ENCODE measurements around the gene DDR1.
"Not testable (repeated sequence)": the region's sequence is repeated elsewhere in the genome, so short reads cannot be mapped to it uniquely, and the experiment has no call there.

DDR1 gene

DNA sequence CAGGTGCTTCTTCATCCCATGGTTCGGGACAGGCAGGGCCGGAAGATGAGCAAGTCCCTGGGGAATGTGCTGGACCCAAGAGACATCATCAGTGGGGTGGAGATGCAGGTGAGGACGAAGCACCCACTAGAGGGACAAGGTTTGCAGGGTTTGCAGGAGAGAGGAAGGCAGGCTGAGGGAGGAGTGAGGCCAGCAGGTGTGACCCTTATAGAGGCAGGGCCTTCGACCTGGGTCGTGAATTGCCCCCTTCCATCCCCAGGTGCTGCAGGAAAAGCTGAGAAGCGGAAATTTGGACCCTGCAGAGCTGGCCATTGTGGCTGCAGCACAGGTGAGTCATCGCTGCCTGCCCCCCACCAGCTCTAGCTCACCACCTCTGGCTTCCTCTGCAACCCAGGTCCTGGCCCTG is 38.1 kb downstream of the DDR1 start:
- H3K4me3 ChIP-seq (replicated peaks; ENCODE audit: low read depth, low read length) = no peak overlapping the region
- no peak for DNase-seq (ENCODE audit: low read depth)
- TF ChIP-seq, protein P1, sequence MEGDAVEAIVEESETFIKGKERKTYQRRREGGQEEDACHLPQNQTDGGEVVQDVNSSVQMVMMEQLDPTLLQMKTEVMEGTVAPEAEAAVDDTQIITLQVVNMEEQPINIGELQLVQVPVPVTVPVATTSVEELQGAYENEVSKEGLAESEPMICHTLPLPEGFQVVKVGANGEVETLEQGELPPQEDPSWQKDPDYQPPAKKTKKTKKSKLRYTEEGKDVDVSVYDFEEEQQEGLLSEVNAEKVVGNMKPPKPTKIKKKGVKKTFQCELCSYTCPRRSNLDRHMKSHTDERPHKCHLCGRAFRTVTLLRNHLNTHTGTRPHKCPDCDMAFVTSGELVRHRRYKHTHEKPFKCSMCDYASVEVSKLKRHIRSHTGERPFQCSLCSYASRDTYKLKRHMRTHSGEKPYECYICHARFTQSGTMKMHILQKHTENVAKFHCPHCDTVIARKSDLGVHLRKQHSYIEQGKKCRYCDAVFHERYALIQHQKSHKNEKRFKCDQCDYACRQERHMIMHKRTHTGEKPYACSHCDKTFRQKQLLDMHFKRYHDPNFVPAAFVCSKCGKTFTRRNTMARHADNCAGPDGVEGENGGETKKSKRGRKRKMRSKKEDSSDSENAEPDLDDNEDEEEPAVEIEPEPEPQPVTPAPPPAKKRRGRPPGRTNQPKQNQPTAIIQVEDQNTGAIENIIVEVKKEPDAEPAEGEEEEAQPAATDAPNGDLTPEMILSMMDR (IDR thresholded peaks at IDR 0.05; ENCODE audit: low read length, missing control alignments) = no peak

DNA sequence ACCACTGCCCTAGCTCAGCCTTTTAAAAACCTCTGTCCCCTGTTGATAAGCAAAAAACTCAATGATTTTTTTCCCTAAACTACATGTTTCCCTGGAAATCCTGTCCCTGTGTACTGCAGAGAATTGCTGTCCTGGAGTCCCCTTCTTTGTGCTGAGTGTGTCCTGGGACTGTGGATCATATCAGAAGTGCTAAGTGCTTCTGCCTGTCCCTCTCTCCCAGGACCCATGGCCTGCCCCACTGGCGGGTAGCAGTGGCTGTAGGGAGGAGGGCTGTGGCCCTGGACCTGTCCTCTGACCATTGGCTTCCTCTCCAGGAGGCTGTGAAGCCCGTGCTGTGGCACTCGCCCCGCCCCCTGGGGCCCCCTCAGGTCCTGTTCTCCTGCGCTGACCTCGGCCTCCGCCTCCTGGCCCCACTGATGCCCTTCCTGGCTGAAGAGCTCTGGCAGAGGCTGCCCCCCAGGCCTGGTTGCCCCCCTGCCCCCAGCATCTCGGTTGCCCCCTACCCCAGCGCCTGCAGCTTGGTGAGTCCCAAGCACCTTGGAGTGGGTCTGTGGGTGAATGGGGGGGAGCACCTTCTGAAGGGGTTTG is 39.8 kb downstream of the DDR1 start:
- not testable (repeated sequence) for DNase-seq (ENCODE audit: low read depth); H3K4me3 ChIP-seq (replicated peaks; ENCODE audit: low read depth, low read length)

DNA sequence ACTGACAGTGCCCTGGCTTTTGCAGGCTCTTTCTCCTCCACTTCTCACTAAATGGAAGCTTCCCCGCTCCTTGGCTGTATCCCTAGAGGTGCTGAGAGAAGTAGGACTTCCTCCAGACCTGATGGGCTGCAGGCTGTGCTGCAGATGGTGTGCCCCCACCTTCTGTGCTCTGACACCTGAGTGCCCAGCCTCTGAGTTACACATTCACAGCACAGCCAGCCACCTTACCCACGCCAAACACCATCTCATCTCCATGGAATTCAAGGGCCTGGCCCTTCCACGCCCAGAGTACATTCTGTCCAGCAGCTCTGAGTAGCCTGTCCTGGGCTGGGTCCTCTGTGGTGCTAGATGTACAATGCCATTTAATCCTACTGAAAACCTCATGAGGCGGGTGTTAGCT is 42.3 kb downstream of the DDR1 start:
- H3K4me3 ChIP-seq (replicated peaks; ENCODE audit: low read depth, low read length) = no peak overlapping the region
- TF ChIP-seq, protein P1 (IDR thresholded peaks at IDR 0.05; ENCODE audit: low read length, missing control alignments) = no peak
- no peak for DNase-seq (ENCODE audit: low read depth)

DNA sequence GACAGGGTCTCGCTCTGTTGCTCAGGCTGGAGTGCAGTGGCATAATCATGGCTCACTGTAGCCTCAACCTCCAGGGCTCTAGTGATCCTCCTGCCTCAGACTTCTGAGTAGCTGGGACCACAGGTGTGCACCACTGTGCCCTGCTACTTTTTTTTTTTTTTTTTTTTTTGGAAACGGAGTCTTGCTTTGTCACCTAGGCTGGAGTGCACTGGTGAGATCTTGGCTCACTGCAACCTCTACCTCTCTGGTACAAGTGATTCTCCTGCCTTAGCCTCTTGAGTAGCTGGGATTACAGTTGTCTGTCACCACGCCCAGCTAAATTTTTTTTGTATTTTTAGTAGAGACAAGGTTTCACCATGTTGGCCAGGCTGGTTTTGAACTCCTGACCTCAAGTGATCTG is 42.8 kb downstream of the DDR1 start:
- H3K4me3 ChIP-seq (replicated peaks; ENCODE audit: low read depth, low read length); DNase-seq (ENCODE audit: low read depth): not testable (repeated sequence)

DNA sequence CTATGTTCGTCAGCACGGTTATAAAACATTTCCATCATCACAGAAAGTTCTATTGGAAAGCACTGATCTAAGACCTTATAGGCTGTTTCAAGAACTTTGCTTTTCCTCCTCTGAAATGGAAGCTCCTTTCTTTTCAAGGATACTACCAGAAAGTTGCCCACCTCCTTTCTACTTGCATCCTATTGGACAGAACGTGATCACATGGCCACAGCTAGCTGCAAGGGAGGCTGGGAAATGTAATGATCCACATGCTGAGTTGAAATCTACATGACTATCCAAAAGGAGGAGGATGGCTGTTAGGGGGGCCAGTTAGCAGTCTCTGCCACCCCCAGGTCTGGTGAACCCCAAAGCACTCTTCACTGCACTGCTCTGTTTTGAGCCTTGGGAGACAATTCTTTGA is 44.4 kb downstream of the DDR1 start:
- DNase-seq (ENCODE audit: low read depth) = no peak
- no peak overlapping the region for H3K4me3 ChIP-seq (replicated peaks; ENCODE audit: low read depth, low read length)
- TF ChIP-seq, protein P1 (IDR thresholded peaks at IDR 0.05; ENCODE audit: low read length, missing control alignments) = no peak

DNA sequence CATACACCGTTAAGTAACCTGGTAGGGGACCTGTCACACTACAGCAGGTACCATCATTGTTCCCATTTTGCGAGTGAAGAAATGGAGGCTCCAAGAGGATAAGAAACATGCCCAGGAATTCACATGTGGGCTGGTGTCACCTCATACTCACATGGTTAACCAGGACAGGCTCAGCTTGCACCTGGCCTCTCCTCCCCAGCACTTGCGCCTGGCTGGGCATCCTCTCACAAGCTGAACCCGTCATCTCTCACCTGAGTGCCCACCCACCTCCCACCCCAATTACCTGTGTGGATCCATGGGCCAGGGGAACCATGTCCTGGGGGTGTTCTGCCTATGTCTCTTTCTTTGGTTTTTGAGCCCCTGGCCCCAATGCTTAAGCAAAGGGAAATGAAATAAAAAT is 46.2 kb downstream of the DDR1 start:
- H3K4me3 ChIP-seq (replicated peaks; ENCODE audit: low read depth, low read length) = no peak overlapping the region
- no peak for DNase-seq (ENCODE audit: low read depth)
- TF ChIP-seq, protein P1 (IDR thresholded peaks at IDR 0.05; ENCODE audit: low read length, missing control alignments) = no peak

DNA sequence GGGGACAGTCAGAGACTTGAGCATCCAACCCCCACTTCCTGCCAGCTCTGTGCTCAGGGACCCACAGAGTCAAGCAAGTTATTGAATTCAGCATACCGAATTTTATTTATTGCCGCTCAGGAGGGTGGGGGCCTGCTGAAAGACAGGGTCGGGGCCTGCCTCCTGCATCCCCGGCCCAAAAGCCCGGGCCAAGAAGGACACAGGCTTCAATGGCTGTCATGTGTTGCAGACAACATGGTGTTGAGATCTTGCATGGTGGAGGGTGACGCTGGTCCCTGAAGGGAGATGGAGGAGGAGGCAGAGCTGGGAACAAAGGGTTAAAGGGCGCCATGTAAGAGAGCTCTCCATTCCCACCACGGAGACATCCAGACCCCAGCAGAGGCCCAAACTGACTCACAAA is 47.0 kb downstream of the DDR1 start:
- DNase-seq (ENCODE audit: low read depth) = no peak
- TF ChIP-seq, protein P1 (IDR thresholded peaks at IDR 0.05; ENCODE audit: low read length, missing control alignments) = no peak
- H3K4me3 ChIP-seq (replicated peaks; ENCODE audit: low read depth, low read length) = no peak overlapping the region

DNA sequence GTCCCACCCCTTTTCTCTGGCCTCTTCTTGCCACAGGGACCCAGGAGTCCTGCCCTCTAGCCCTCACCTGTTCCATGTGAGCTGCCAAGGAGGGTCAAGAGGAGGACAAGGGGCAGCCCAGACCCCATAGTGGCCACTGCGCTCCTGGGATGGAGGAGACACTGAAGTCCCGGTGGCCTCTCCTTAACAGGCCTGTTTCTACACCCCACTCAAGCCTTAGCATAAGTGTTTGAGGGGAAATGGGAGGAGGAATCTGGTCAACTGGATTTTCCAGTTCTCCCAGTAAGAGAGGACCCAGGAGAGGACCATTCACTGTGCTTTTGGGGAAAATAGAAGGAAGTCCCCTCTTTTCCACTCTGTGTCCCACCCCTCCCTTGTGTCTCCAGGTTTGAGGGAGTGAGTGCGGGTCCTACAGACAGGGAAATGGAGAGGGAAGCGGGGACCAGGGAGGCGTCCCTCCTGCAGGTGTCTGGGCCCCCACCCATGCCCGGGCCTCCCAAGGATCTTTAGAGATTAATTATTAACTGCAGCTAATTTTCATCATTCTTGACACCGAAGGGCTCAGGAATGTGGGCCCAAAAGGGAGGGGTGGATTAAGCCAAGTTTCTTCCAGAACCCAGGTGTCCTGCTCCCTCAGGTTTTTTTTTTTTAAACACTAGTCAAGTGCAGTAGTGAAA is 47.8 kb downstream of the DDR1 start, which contains the start of gene SFTA2:
SFTA2 (minus strand) TSS at position 202 of the 677 bp plus-strand sequence; CDS start at position 128, 74 bp downstream.
- no peak for DNase-seq (ENCODE audit: low read depth)
- no peak within 1 kb of the TSS for H3K4me3 ChIP-seq (replicated peaks; ENCODE audit: low read depth, low read length)
- TF ChIP-seq, protein P1 (IDR thresholded peaks at IDR 0.05; ENCODE audit: low read length, missing control alignments) = no peak

All from fibroblast of pulmonary artery (primary cell).